NCI-H2227 (cell line): ENCODE measurements around the gene SULT1B1.

Experiments used
- DNase-seq: peaks from one replicate; lab custom pipeline; 2025; ENCODE audit not compliant: unreplicated experiment; lab: John Stamatoyannopoulos, UW

SULT1B1 gene

DNA sequence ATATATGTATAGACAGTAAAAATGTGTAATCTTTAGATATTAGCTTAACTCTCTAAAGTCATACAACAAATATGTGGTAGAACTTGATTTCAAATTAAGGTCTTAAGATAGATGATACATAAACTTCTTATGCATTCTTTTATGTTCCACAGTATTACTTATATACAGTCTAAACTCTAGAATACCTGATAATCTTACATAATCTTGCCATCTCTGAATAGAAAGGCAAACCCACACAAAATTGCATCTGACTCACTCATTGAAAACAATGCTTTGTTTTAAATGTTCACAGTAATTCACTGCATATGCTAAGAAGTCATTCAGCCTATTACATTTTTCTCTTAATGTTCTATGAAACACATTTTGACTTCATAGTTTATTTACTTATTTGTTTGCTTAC lies 10.1 kb downstream of the SULT1B1 start:
- DNase-seq = no peak

- no peak for DNase-seq
Measured at GRCh38 chr4:69749771-69750170, 10.6 kb downstream of the SULT1B1 start.

DNA sequence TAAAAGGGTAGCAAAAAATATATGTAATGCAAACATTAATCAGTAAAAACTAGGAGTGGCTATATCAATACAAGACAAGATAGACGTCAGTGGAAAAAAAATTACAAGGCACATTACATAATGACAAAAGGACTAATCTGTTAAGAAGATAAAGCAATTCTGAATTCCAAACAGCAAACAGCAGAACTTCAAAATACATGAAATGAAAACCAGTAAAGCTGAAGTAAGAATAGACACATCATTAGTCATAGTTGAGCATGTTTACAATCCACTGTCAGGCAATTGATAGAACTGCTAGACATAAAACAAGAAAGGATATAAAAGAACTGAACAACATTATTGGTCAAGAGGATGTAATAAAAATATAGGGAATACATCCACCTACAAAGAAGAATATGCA lies 12.2 kb downstream of the SULT1B1 start:
- DNase-seq = no peak

- no peak for DNase-seq
Measured at GRCh38 chr4:69744157-69744478, 16.3 kb downstream of the SULT1B1 start.

- no peak for DNase-seq
Measured at GRCh38 chr4:69743476-69744156, 16.8 kb downstream of the SULT1B1 start.

GRCh38 chr4:69742596-69742995 lies 17.8 kb downstream of the SULT1B1 start:
- no peak for DNase-seq

GRCh38 chr4:69738872-69739271 lies 21.5 kb downstream of the SULT1B1 start:
- no peak for DNase-seq

DNA sequence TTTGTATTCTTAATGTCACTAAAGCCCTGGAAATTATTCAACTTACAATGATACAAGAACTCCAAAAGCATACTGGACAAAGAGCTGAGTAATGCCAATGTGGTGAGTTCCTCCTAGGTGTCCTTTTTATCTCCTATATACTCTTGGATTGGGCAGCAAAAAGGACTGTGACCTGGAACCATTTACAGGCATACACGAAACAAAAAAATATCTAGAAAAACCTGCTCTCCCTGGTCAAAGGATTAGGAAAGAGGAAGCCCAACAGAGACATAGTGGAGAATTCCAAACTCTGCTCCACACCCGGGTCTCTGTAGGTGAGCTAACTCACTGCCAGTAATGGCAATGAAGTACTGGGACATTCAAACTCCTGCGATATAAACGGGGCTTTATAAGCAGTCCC lies 25.3 kb downstream of the SULT1B1 start:
- no peak for DNase-seq

- no peak for DNase-seq
Measured at GRCh38 chr4:69731847-69732246, 28.6 kb downstream of the SULT1B1 start.

DNA sequence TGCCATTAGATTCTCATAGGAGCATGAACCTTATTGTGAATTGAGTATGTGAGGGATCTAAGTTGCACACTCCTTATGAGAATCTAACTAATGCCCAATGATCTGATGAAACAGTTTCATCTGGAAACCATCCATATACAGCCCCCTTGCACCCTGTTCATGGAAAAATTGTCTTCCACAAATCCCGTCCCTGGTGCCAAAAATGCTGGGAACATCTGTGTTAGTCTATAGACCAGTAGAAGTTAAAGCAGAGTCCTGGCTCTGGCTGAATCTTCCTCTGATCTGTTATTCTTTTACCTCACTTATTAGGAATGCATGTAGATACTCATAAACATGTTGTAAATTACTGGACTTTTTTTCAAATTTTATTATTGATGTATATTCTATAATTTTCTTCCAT lies 29.2 kb downstream of the SULT1B1 start:
- DNase-seq = no peak

DNA sequence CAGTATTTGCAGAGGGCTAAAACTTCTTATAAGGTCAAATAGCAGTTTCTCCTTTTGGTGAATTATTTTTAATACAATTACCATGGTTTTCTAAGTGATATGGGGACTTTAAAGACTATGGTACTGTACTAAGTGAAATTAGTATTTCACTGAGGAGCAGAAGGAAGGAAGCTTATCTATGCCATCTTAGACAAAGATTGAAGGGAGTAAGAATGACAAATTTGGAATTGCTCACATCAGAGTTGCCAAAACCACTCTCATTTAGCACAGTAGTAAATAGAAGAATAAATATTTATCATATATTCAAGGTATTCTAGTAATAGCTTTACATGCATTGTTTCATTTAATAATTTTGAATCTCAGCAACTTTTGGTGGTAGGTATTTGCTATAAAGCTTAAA lies 30.4 kb downstream of the SULT1B1 start:
- DNase-seq = no peak

DNA sequence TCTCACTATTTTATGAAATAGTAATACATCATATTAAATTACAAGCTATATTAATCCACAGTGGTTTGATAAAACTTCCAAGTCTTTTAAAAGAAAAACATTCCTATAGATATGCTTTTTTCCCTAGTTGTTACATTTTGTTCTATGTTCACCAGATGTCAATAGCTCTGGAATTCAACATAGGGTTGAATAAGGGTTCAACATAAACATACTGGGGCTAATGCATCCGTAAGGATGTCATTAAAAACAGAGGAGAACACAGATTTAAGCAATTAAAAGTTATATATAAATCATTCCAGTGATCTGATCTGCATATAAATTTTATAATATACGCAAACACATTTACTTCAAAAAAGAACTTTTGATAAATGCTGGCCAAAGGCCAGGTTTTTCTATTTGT lies 32.5 kb downstream of the SULT1B1 start:
- no peak for DNase-seq

DNA sequence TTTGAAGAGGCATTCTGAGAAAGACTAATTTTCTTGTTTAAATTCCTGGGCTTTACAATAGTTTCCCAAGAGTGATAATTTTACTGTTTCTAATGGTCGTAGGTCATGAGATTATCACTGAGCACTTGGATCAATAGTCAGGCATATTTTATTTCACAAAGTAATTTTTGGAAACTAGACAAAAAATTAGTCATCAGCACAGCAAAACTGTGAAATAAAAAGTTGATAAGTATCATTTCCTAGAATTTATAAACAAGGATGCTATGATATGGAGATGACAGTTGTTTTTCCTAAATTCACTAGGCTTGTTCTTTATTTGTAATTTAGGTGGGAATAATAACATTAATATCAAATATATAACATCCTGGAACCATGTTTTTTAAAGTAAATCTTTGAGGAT lies 33.0 kb downstream of the SULT1B1 start:
- DNase-seq = no peak

- DNase-seq = no peak
Measured at GRCh38 chr4:69726971-69727370, 33.4 kb downstream of the SULT1B1 start.

- DNase-seq = no peak
Measured at GRCh38 chr4:69718396-69719271, 41.8 kb downstream of the SULT1B1 start.

DNA sequence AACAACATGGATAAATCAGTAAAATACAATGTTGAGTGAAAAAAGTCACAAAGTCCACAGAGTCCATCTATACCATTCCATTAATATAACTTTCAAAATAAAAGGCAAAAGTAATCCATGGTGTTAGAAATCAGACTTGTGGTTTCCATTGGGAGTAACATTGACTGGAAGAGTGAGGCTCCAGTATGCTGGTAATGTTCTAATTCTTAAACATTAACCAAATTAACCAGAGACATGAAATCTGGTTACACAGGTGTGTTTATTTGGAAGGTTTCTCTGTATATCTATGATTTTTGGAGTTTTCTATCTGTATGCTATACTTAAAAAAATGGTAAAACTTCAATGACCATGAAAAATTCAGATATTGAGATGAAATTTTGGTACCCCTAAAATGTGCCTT lies 42.6 kb downstream of the SULT1B1 start:
- no peak for DNase-seq

DNA sequence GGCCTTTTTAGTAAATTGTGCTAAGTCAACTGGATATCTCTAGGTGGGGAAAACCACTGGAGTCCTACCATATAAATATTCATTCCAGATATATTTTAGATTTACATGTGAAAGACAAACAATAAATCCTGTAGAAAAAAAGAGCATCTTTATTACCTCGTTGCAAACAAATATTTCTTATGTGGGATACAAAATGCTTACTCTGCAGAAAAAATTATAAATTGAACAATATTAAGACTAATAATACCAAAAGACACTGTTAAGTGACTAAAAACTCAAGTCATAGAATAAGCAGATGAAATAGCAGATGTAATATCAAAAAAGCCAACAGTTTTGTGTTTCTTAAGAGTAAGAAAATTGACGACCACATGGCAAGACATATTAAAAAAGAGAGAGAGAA lies 43.8 kb downstream of the SULT1B1 start:
- DNase-seq = no peak

DNA sequence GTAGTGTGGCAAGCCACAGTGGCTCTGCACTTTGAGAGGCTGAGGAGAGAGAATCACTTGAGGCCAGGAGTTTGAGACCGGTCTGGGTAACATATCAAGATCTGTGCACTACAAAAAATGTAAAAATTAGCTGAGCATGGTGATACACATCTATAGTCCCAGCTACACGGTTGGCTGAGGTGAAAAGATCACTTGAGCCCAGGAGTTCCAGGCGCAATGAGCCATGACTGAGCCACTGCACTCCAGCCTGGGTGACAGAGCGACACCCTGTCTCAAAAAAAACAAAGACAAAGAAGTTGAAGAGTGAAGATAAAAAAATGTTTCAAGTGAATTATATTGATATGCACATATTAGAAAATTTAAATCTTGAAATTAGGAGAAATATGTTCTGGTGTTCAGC lies 46.3 kb downstream of the SULT1B1 start:
- no peak for DNase-seq

DNA sequence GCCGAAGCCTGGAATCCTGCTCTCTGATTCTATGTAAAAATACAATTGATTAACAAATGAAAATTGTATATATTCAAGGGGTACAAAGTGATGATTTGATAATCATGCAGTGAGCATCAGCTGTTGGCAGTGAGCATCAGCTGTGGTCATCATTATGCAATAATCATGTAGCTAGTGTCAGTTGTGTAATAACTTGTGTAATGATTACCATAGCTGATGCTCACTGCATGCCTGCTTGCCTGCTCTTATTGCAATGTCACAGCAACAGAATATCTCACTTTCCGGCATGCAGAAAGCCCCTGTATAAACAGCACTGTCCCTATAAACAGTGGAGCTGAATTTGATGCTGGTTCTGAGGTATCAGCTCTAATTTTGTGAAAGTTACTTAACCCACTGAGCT lies 46.8 kb downstream of the SULT1B1 start:
- DNase-seq = no peak

DNA sequence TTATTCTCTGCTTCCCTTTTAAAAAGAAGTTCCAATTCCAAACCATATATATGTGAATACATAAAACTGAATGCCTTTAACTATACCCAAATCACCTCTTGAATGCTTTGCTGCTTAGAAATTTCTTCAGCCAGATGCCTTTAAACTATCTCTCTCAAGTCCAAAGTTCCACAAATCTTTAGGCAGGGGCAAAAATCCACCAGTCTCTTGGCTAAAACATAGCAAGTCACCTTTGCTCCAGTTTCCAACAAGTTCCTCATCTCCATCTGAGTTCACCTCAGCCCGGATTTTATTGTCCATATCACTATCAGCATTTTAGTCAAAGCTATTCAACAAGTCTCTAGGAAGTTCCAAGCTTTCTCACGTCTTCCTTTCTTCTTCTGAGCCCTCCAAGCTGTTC lies 49.8 kb downstream of the SULT1B1 start:
- no peak for DNase-seq

GRCh38 chr4:69708211-69708610 lies 52.2 kb downstream of the SULT1B1 start:
- DNase-seq = no peak

GRCh38 chr4:69707807-69708206 lies 52.6 kb downstream of the SULT1B1 start:
- no peak for DNase-seq

DNA sequence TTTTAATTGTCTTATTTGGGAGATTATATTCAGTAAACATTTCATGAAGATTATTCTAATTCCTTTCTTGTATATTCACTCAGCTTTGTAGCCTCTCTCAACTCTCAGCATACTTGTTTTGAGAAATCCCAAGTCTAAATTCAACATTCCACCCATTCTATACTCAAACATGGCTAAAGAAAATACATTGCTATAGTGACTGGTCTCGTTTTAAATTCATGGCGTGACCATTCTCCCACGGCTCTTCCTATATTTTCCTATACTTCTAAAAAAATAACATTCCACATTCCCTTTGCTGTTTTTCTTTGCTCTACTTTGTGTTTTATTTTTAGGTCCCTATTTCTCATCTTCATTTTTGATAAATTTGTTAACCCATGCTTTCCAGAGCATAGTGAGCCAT lies 58.2 kb downstream of the SULT1B1 start:
- DNase-seq = no peak
